LHCN-M2 (cell line): ENCODE results near the gene COL4A3. TPM values are rescaled to one million over a fixed set of nuclear protein-coding genes. Genes with fewer than 3 reads are reported as not detected.
"Not testable (repeated sequence)": the region's sequence is repeated elsewhere in the genome, so short reads cannot be mapped to it uniquely, and the experiment has no call there.

Experiments used
- DNase-seq: peaks from one replicate; pipeline ENCODE4 v3.0.0-alpha.2; 2012; ENCODE audit warnings: low read depth
- total RNA-seq: library from RNA; depleted of rRNA; stranded (reverse); fragments of >200 nt; gene quantifications from 2 replicates; pipeline ENCODE4 v1.2.3, GENCODE V29; 2014

COL4A3 gene
- total RNA-seq, 1 experiment from 2014 or later = not detected

- DNase-seq = peak; percentile 24
Measured at GRCh38 chr2:227154986-227155774, 9.2 kb upstream of the COL4A3 start.

- peak; percentile 8 for DNase-seq
Measured at GRCh38 chr2:227160164-227160563, 4.3 kb upstream of the COL4A3 start.

GRCh38 chr2:227161947-227162346 is 2.5 kb upstream of the COL4A3 start:
- no peak for DNase-seq

GRCh38 chr2:227163485-227163997 is 883 bp upstream of the COL4A3 start:
- no peak for DNase-seq

GRCh38 chr2:227164763-227165291 is 403 bp downstream of the COL4A3 start:
- DNase-seq = no peak

- DNase-seq = not testable (repeated sequence)
Measured at GRCh38 chr2:227171779-227172178, 7.4 kb downstream of the COL4A3 start.

- no peak for DNase-seq
Measured at GRCh38 chr2:227177592-227178336, 13.3 kb downstream of the COL4A3 start.

GRCh38 chr2:227179988-227180685 is 15.7 kb downstream of the COL4A3 start:
- peak; percentile 5 for DNase-seq

- no peak for DNase-seq
Measured at GRCh38 chr2:227180770-227181169, 16.3 kb downstream of the COL4A3 start.

GRCh38 chr2:227182765-227183164 is 18.3 kb downstream of the COL4A3 start:
- no peak for DNase-seq

GRCh38 chr2:227183657-227184367 is 19.4 kb downstream of the COL4A3 start:
- no peak for DNase-seq

- DNase-seq = no peak
Measured at GRCh38 chr2:227185615-227186232, 21.3 kb downstream of the COL4A3 start.

- DNase-seq = peak; percentile 22
Measured at GRCh38 chr2:227186751-227187150, 22.3 kb downstream of the COL4A3 start.

- peak; percentile 67 for DNase-seq
Measured at GRCh38 chr2:227188292-227188691, 23.9 kb downstream of the COL4A3 start.

GRCh38 chr2:227191367-227191766 is 26.9 kb downstream of the COL4A3 start:
- peak; percentile 65 for DNase-seq

- peak; percentile 15 for DNase-seq
Measured at GRCh38 chr2:227192491-227192890, 28.1 kb downstream of the COL4A3 start.

- DNase-seq = no peak
Measured at GRCh38 chr2:227194219-227194618, 29.8 kb downstream of the COL4A3 start.

GRCh38 chr2:227198866-227199265 is 34.4 kb downstream of the COL4A3 start:
- no peak for DNase-seq

- DNase-seq = no peak
Measured at GRCh38 chr2:227201771-227202170, 37.3 kb downstream of the COL4A3 start.

- no peak for DNase-seq
Measured at GRCh38 chr2:227204452-227204851, 40.0 kb downstream of the COL4A3 start.

- DNase-seq = no peak
Measured at GRCh38 chr2:227205701-227206100, 41.3 kb downstream of the COL4A3 start.
